Keratinocyte (primary cell): ENCODE results near the gene MTM1. TPM values are rescaled to one million over a fixed set of nuclear protein-coding genes. Genes with fewer than 3 reads are reported as not detected.

ENCODE experiments used
- DNase-seq: peaks from one replicate; pipeline ENCODE4 v3.0.0-alpha.2; 2011; ENCODE audit warnings: low read depth, missing footprints, low spot score
- FAIRE-seq: peaks from 2 replicates; lab custom pipeline; 2011; peaks lifted over from hg19 to GRCh38; lab: Jason Lieb, UNC
- H2AFZ ChIP-seq: 2 replicates; pipeline ENCODE4 v1.6.0; 2012; ENCODE audit warnings: low read length, control low read depth, inconsistent platforms; ENCODE audit not compliant: control insufficient read depth
- H3K27ac ChIP-seq: 2 replicates; pipeline ENCODE4 v1.5.1; 2011; ENCODE audit warnings: low read length; ENCODE audit not compliant: control insufficient read depth, insufficient read depth
- H3K27me3 ChIP-seq: 3 replicates; pipeline ENCODE4 v1.6.0; 2011; ENCODE audit warnings: low read length; ENCODE audit not compliant: control insufficient read depth, insufficient read depth; ENCODE audit errors: extremely low read depth
- H3K36me3 ChIP-seq, 2 experiments: 2 replicates in 1 of 2; 3 replicates in 1 of 2; pipeline ENCODE4 v1.5.1; 2011; ENCODE audit warnings: low read length in 2 of 2, mild to moderate bottlenecking in 1 of 2; ENCODE audit not compliant: control insufficient read depth in 2 of 2, insufficient read depth in 2 of 2; ENCODE audit errors: extremely low read depth in 1 of 2
- H3K4me1 ChIP-seq: 3 replicates; pipeline ENCODE4 v1.5.1; 2011; ENCODE audit warnings: low read length; ENCODE audit not compliant: control insufficient read depth, insufficient read depth; ENCODE audit errors: extremely low read depth
- H3K4me2 ChIP-seq: 3 replicates; pipeline ENCODE4 v1.6.0; 2011; ENCODE audit warnings: low read depth, low read length; ENCODE audit not compliant: control insufficient read depth, insufficient read depth; ENCODE audit errors: extremely low read depth
- H3K4me3 ChIP-seq, 3 experiments: fragments of 200-600 bp in 1 of 3; sonication (generic) in 1 of 3; 2 replicates in 2 of 3; 3 replicates in 1 of 3; pipeline ENCODE4 v1.5.1; 2011 to 2016; ENCODE audit warnings: low read length in 3 of 3, mild to moderate bottlenecking in 3 of 3, control low read depth in 2 of 3, inconsistent platforms in 1 of 3, low read depth in 1 of 3, mixed read lengths in 1 of 3, mixed run types in 1 of 3, moderate library complexity in 1 of 3; ENCODE audit not compliant: control insufficient read depth in 2 of 3, insufficient read depth in 2 of 3; ENCODE audit errors: extremely low read depth in 1 of 3
- H3K79me2 ChIP-seq: 2 replicates; pipeline ENCODE4 v1.6.0; 2012; ENCODE audit warnings: low read length; ENCODE audit not compliant: control insufficient read depth, insufficient read depth
- H3K9ac ChIP-seq: 3 replicates; pipeline ENCODE4 v1.6.0; 2011; ENCODE audit warnings: low read length; ENCODE audit not compliant: control insufficient read depth, insufficient read depth; ENCODE audit errors: extremely low read depth
- H3K9me1 ChIP-seq: 3 replicates; pipeline ENCODE4 v1.6.0; 2011; ENCODE audit warnings: low read length; ENCODE audit not compliant: control insufficient read depth, insufficient read depth; ENCODE audit errors: extremely low read depth
- H3K9me3 ChIP-seq: 2 replicates; pipeline ENCODE4 v1.5.1; 2012; ENCODE audit warnings: low read depth, low read length; ENCODE audit not compliant: control insufficient read depth
- H4K20me1 ChIP-seq: 3 replicates; pipeline ENCODE4 v1.6.0; 2011; ENCODE audit warnings: low read length; ENCODE audit not compliant: control insufficient read depth, insufficient read depth; ENCODE audit errors: extremely low read depth
- EZH2 ChIP-seq: IDR thresholded peaks from one replicate; pipeline ENCODE4 v1.6.1; 2012; ENCODE audit warnings: inconsistent platforms, mild to moderate bottlenecking, low read length, moderate library complexity
- dilution Hi-C: fragments of 300-500 bp; cut with MboI; formaldehyde crosslinking; loops from one replicate; pipeline ENCODE4 v1.7.0; 2020; ENCODE audit warnings: low sequenced_read_pairs; ENCODE audit not compliant: extremely low pct_ligation_motif_present
- polyA plus RNA-seq, 5 experiments: library from polyadenylated mRNA; depleted of rRNA in 3 of 5; stranded (reverse) in 3 of 5; stranded (forward) in 1 of 5; unstranded in 1 of 5; fragments of >200 nt; gene quantifications; 1 replicate in 1 of 5; 2 replicates in 3 of 5; 3 replicates in 1 of 5; pipeline versions ENCODE4 v1.2.1 to v1.2.3, GENCODE V29; 2011 to 2012; ENCODE audit warnings: missing spikeins in 2 of 5, low read depth in 1 of 5, low replicate concordance in 1 of 5
- TF ChIP-seq, protein P1 (sequence below), 3 experiments: IDR thresholded peaks in 1 of 3; conservative IDR thresholded peaks in 1 of 3; optimal IDR thresholded peaks in 1 of 3; 2 replicates in 2 of 3; 3 replicates in 1 of 3; pipeline versions ENCODE3 to v1.5.1; 2011; ENCODE audit warnings: low read length in 3 of 3, mild to moderate bottlenecking in 3 of 3, moderate library complexity in 2 of 3, control low read depth in 1 of 3, inconsistent platforms in 1 of 3; ENCODE audit not compliant: insufficient read depth in 2 of 3; ENCODE audit errors: extremely low read depth in 1 of 3

MTM1 gene
- polyA plus RNA-seq, 1 donor (not counting 4 experiments of a cell fraction or from before 2014, with no cell fraction given): 13.9 TPM

GRCh38 chrX:150551963-150552362 lies 16.5 kb upstream of the MTM1 start:
- no peaks in the 10 kb centered on the region for H3K36me3 ChIP-seq
- dilution Hi-C loops: no loop called here
- FAIRE-seq: no peak

GRCh38 chrX:150558424-150558823 lies 10.0 kb upstream of the MTM1 start:
- dilution Hi-C loops: no loop called here
- H3K4me1 ChIP-seq: no peaks in the 10 kb centered on the region
- no peak overlapping the region for H3K4me3 ChIP-seq
- no peak overlapping the region for H3K9ac ChIP-seq
- no peaks in the 10 kb centered on the region for H3K9me1 ChIP-seq
- FAIRE-seq (no peak), DNase-seq (no peak)
- no peak overlapping the region for H2AFZ ChIP-seq
- no peaks in the 10 kb centered on the region for H4K20me1 ChIP-seq
- H3K9me3 ChIP-seq: no peaks in the 10 kb centered on the region
- H3K27ac ChIP-seq: no peak overlapping the region
- no peaks in the 10 kb centered on the region for H3K27me3 ChIP-seq
- H3K4me2 ChIP-seq: no peak overlapping the region
- no peaks in the 10 kb centered on the region for H3K36me3 ChIP-seq
- no peaks in the 10 kb centered on the region for H3K79me2 ChIP-seq
- no peak for TF ChIP-seq EZH2
- TF ChIP-seq, protein P1, sequence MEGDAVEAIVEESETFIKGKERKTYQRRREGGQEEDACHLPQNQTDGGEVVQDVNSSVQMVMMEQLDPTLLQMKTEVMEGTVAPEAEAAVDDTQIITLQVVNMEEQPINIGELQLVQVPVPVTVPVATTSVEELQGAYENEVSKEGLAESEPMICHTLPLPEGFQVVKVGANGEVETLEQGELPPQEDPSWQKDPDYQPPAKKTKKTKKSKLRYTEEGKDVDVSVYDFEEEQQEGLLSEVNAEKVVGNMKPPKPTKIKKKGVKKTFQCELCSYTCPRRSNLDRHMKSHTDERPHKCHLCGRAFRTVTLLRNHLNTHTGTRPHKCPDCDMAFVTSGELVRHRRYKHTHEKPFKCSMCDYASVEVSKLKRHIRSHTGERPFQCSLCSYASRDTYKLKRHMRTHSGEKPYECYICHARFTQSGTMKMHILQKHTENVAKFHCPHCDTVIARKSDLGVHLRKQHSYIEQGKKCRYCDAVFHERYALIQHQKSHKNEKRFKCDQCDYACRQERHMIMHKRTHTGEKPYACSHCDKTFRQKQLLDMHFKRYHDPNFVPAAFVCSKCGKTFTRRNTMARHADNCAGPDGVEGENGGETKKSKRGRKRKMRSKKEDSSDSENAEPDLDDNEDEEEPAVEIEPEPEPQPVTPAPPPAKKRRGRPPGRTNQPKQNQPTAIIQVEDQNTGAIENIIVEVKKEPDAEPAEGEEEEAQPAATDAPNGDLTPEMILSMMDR (optimal IDR thresholded peaks at IDR 0.05 in 1 of 3, IDR thresholded peaks at IDR 0.05 in 1 of 3, conservative IDR thresholded peaks at IDR 0.05 in 1 of 3; ENCODE audit: extremely low read depth in 1 of 3, insufficient read depth in 2 of 3, low read length in 3 of 3): no peak

More at GRCh38 chrX:150551963-150552362, 16.5 kb upstream of the MTM1 start:
- no peaks in the 10 kb centered on the region for H4K20me1 ChIP-seq
- no peaks in the 10 kb centered on the region for H3K9me3 ChIP-seq
- no peak overlapping the region for H3K4me2 ChIP-seq
- DNase-seq: no peak
- no peaks in the 10 kb centered on the region for H3K27me3 ChIP-seq
- no peaks in the 10 kb centered on the region for H3K79me2 ChIP-seq
- H3K4me3 ChIP-seq: no peak overlapping the region
- peaks cover 5% of the 10 kb centered on the region for H3K4me1 ChIP-seq
- H3K27ac ChIP-seq: no peak overlapping the region
- TF ChIP-seq, protein P1 (optimal IDR thresholded peaks at IDR 0.05 in 1 of 3, IDR thresholded peaks at IDR 0.05 in 1 of 3, conservative IDR thresholded peaks at IDR 0.05 in 1 of 3; ENCODE audit: extremely low read depth in 1 of 3, insufficient read depth in 2 of 3, low read length in 3 of 3): no peak
- no peak for TF ChIP-seq EZH2
- no peak overlapping the region for H2AFZ ChIP-seq
- H3K9me1 ChIP-seq: no peaks in the 10 kb centered on the region
- no peak overlapping the region for H3K9ac ChIP-seq
